Osteoblast (primary cell): ENCODE results near the gene P2RX5. TPM values are rescaled to one million over a fixed set of nuclear protein-coding genes. Genes with fewer than 3 reads are reported as not detected.

ENCODE experiments used
- DNase-seq: peaks from one replicate; pipeline ENCODE4 v3.0.0; 2011; ENCODE audit warnings: low spot score, mixed read lengths; ENCODE audit not compliant: insufficient read length; ENCODE audit errors: missing footprints
- H2AFZ ChIP-seq: 2 replicates; pipeline ENCODE4 v1.6.0; 2011; ENCODE audit warnings: mild to moderate bottlenecking, low read length
- H3K27ac ChIP-seq: 2 replicates; pipeline ENCODE4 v1.5.1; 2011; ENCODE audit warnings: mild to moderate bottlenecking, low read depth, low read length, moderate library complexity
- H3K27me3 ChIP-seq: 2 replicates; pipeline ENCODE4 v1.6.0; 2012; ENCODE audit warnings: mild to moderate bottlenecking, control low read depth, inconsistent platforms, low read length, moderate library complexity; ENCODE audit not compliant: insufficient read depth
- H3K36me3 ChIP-seq: 2 replicates; pipeline ENCODE4 v1.5.1; 2011; ENCODE audit warnings: mild to moderate bottlenecking, low read length, control low read depth, moderate library complexity; ENCODE audit not compliant: insufficient read depth
- H3K4me1 ChIP-seq: 2 replicates; pipeline ENCODE4 v1.5.1; 2011; ENCODE audit warnings: mild to moderate bottlenecking, low read length, control low read depth, moderate library complexity; ENCODE audit not compliant: insufficient read depth
- H3K4me2 ChIP-seq: 2 replicates; pipeline ENCODE4 v1.6.0; 2011; ENCODE audit warnings: mild to moderate bottlenecking, low read length; ENCODE audit not compliant: insufficient read depth
- H3K4me3 ChIP-seq: fragments of 200-600 bp; sonication (generic); 3 replicates; pipeline ENCODE4 v1.5.1; 2012; ENCODE audit warnings: mild to moderate bottlenecking, low read length, inconsistent platforms; ENCODE audit not compliant: insufficient read depth
- H3K79me2 ChIP-seq: 2 replicates; pipeline ENCODE4 v1.6.0; 2012; ENCODE audit warnings: mild to moderate bottlenecking, low read length, control low read depth, inconsistent platforms; ENCODE audit not compliant: insufficient read depth
- H3K9me3 ChIP-seq: 2 replicates; pipeline ENCODE4 v1.5.1; 2011; ENCODE audit warnings: low read depth, low read length, control low read depth
- H4K20me1 ChIP-seq: 2 replicates; pipeline ENCODE4 v1.6.0; 2012; ENCODE audit warnings: mild to moderate bottlenecking, low read length, control low read depth; ENCODE audit not compliant: insufficient read depth
- CTCF ChIP-seq: IDR thresholded peaks from 2 replicates; pipeline ENCODE4 v1.5.1; 2011; ENCODE audit warnings: mild to moderate bottlenecking, low read depth, low read length, moderate library complexity; ENCODE audit errors: extremely low read depth
- total RNA-seq: library from RNA; depleted of rRNA; stranded (reverse); fragments of >200 nt; gene quantifications from 2 replicates; pipeline ENCODE4 v1.2.3, GENCODE V29; 2012

P2RX5 gene
- total RNA-seq, 1 donor: 0.36 TPM

GRCh38 chr17:3727041-3727440 lies 31.1 kb upstream of the P2RX5 start:
- H3K4me3 ChIP-seq: no peak overlapping the region
- peaks cover 47% of the 10 kb centered on the region for H3K79me2 ChIP-seq
- peaks cover 27% of the 10 kb centered on the region for H3K4me1 ChIP-seq
- H3K9me3 ChIP-seq: no peaks in the 10 kb centered on the region
- H3K27me3 ChIP-seq: no peaks in the 10 kb centered on the region
- H4K20me1 ChIP-seq: no peaks in the 10 kb centered on the region
- no peak overlapping the region for H2AFZ ChIP-seq
- peaks cover 3% of the 10 kb centered on the region for H3K36me3 ChIP-seq
- no peak overlapping the region for H3K4me2 ChIP-seq
- TF ChIP-seq CTCF: no peak
- no peak overlapping the region for H3K27ac ChIP-seq
- no peak for DNase-seq

DNA sequence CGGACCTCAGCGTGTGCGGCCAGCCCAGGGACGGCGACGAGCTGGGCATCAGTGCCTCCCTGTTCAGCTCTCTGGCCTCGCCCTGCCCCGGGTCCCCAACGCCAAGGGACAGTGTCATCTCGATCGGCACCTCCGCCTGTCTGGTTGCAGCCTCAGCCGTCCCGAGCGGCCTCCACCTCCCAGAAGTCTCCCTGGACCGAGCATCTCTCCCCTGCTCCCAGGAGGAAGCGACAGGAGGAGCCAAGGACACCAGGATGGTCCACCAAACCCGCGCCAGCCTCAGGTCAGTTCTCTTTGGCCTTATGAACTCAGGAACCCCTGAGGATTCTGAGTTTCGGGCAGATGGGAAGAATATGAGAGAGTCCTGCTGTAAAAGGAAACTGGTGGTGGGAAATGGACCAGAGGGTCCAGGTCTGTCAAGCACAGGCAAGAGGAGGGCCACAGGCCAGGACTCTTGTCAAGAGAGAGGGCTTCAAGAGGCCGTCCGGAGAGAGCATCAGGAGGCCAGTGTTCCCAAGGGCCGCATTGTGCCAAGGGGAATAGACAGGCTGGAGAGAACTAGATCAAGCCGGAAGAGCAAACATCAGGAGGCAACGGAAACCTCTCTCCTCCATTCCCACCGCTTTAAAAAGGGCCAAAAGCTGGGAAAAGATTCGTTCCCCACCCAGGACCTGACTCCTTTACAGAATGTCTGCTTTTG lies 28.6 kb upstream of the P2RX5 start:
- Histone ChIP-seq H3K4me2 (peak overlapping the region; percentile 98), H3K4me3 (peak overlapping the region; percentile 100), H3K9me3 (no peaks in the 10 kb centered on the region), H2AFZ (peak overlapping the region; percentile 100), H3K27ac (peak overlapping the region; percentile 53), H3K27me3 (no peaks in the 10 kb centered on the region), H3K36me3 (peaks cover 11% of the 10 kb centered on the region), H3K79me2 (peaks cover 53% of the 10 kb centered on the region), H4K20me1 (peaks cover 4% of the 10 kb centered on the region), H3K4me1 (peaks cover 34% of the 10 kb centered on the region)
- DNase-seq: no peak
- TF ChIP-seq CTCF: no peak

DNA sequence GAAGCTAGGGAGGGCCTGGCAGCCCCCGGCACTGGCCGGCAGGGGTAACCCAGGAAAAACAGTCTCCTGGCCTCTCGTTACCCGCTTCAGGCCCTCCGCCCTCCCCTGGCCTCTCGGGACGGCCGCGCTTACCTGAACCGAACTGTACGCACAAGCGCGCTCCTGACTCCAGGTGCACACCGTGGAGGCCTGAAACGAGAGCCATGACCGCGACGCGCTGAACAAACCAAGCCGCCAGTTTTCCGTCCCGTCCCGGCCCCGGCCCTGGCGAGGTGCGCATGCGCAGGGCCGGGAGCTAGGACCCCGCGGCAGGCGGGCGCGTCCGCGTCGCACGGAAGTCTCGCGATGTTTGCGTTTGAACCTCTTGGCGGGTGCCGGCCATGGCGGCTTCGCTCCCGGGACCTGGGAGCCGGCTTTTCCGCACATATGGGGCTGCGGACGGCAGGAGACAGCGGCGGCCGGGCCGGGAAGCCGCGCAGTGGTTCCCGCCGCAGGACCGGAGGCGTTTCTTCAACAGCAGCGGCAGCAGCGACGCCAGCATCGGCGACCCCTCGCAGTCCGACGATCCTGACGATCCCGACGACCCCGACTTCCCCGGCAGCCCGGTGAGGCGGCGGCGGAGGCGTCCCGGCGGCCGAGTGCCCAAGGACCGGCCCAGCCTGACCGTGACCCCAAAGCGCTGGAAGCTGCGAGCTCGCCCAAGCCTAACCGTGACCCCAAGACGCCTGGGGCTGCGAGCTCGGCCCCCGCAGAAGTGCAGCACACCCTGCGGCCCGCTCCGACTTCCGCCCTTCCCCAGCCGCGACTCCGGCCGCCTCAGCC lies 27.8 kb upstream of the P2RX5 start, which contains the start of gene HASPIN:
TSS of gene HASPIN (plus strand) at position 348 of the 822 bp plus-strand sequence. CDS start at position 381, 33 bp downstream.
- H3K27me3 ChIP-seq: no peaks in the 10 kb centered on the region
- peaks cover 8% of the 10 kb centered on the region for H4K20me1 ChIP-seq
- TF ChIP-seq CTCF: peak; percentile 25
- peaks cover 53% of the 10 kb centered on the region for H3K79me2 ChIP-seq
- H3K9me3 ChIP-seq: no peaks in the 10 kb centered on the region
- peaks cover 19% of the 10 kb centered on the region for H3K36me3 ChIP-seq
- peak; percentile 99 for DNase-seq
- H3K4me2 ChIP-seq: peak within 1 kb of the TSS; percentile 98
- H3K4me3 ChIP-seq: peak within 1 kb of the TSS; percentile 100
- H3K27ac ChIP-seq: peak within 1 kb of the TSS; percentile 89
- peak within 1 kb of the TSS; percentile 100 for H2AFZ ChIP-seq
- H3K4me1 ChIP-seq: peaks cover 38% of the 10 kb centered on the region

DNA sequence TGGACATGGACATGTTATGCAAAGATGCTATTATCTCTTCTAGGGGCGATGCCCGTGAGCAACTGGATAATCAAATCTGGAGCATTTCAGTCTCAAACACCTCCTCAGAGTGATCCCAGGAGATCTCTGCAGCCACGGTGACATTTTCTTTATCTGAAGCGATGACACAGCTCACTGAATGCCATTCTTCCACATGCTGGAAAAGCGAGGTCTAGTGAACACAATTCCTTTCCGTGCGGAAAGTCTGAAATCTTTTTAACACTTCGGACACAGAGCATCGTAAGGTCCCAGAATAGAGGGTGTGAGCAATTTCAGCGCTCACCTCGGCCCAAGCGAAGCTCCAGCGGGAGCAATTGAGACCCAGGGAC lies 27.2 kb upstream of the P2RX5 start:
- Histone ChIP-seq H3K27ac (peak overlapping the region; percentile 89), H3K79me2 (peaks cover 56% of the 10 kb centered on the region), H3K27me3 (no peaks in the 10 kb centered on the region), H3K9me3 (no peaks in the 10 kb centered on the region), H2AFZ (peak overlapping the region; percentile 100), H3K4me1 (peaks cover 38% of the 10 kb centered on the region), H4K20me1 (peaks cover 8% of the 10 kb centered on the region), H3K4me3 (peak overlapping the region; percentile 100), H3K36me3 (peaks cover 25% of the 10 kb centered on the region), H3K4me2 (peak overlapping the region; percentile 98)
- DNase-seq: no peak
- TF ChIP-seq CTCF: no peak
